ENCODE data around the gene CEACAM21. TPM values are rescaled to one million over a fixed set of nuclear protein-coding genes. Genes with fewer than 3 reads are reported as not detected.

The CEACAM21 gene
- polyA plus RNA-seq, 3 donors, result 2.1 to 6.4 (median 4.1) TPM

- TF ChIP-seq CTCF (IDR thresholded peaks at IDR 0.05), result no peak
- H3K4me3 Mint-ChIP-seq, result no peak overlapping the region
- H3K27ac Mint-ChIP-seq, result no peak overlapping the region
- Histone ChIP-seq H3K79me2 (ENCODE audit: insufficient read depth, low read length) (no peaks in the 10 kb centered on the region), H3K4me1 (ENCODE audit: control insufficient read depth in 1 of 2, insufficient read depth in 2 of 2, low read length in 2 of 2) (peaks cover 7 to 10% of the 10 kb centered on the region in 2 donors), H3K4me2 (replicated peaks; ENCODE audit: extremely low read depth, low read length, poor library complexity, severe bottlenecking) (no peak overlapping the region), H2AFZ (ENCODE audit: insufficient read depth, low read depth, low read length, poor library complexity, severe bottlenecking) (no peak overlapping the region), H3K9ac (ENCODE audit: insufficient read depth, low read length, poor library complexity, severe bottlenecking) (no peak overlapping the region), H3K4me3 (replicated peaks in 1 of 3; ENCODE audit: low read depth in 2 of 3, low read length in 3 of 3) (no peak overlapping the region), H3K9me3 (replicated peaks in 1 of 2; ENCODE audit: control insufficient read depth in 1 of 2, insufficient read depth in 1 of 2, low read length in 2 of 2) (no peaks in the 10 kb centered on the region), H3K27ac (ENCODE audit: low read depth in 1 of 2, low read length in 2 of 2) (no peak overlapping the region), H3K27me3 (ENCODE audit: control insufficient read depth in 2 of 2, insufficient read depth in 2 of 2, low read length in 2 of 2) (peaks cover 15 to 30% of the 10 kb centered on the region in 2 donors), H4K20me1 (ENCODE audit: insufficient read depth, low read length) (no peaks in the 10 kb centered on the region), H3K36me3 (replicated peaks in 1 of 2; ENCODE audit: control insufficient read depth in 1 of 2, insufficient read depth in 2 of 2, low read length in 2 of 2) (no peaks in the 10 kb centered on the region)
- intact Hi-C loops (cut with micrococcal nuclease), result loop anchor here (1.0 to 10.0 kb wide), 5 partner anchors 32 to 121 kb away; no protein-coding TSS in a partner anchor
- peaks cover 24 to 33% (median 24%) of the 10 kb centered on the region in 3 donors for H3K27me3 Mint-ChIP-seq (ENCODE audit: low read depth in 3 of 3)
- 87% methylated on average over 10 of the region's 11 CpGs for WGBS (ENCODE audit: insufficient coverage)
- H3K4me1 Mint-ChIP-seq, result peaks cover 7% of the 10 kb centered on the region
- H3K9me3 Mint-ChIP-seq, result peaks cover 0 to 4% (median 1%) of the 10 kb centered on the region in 7 donors
- H3K36me3 Mint-ChIP-seq, result peaks cover under 1 to 6% of the 10 kb centered on the region in 2 donors
- no peak for DNase-seq
Measured at GRCh38 chr19:41569481-41570150, 6.3 kb upstream of the CEACAM21 start.

GRCh38 chr19:41570179-41570578 is 5.8 kb upstream of the CEACAM21 start:
- no peaks in the 10 kb centered on the region for H3K79me2 ChIP-seq (ENCODE audit: insufficient read depth, low read length)
- no peak overlapping the region for H3K4me2 ChIP-seq (replicated peaks; ENCODE audit: extremely low read depth, low read length, poor library complexity, severe bottlenecking)
- Mint-ChIP-seq H3K9me3 (peaks cover 0 to 2% (median 0%) of the 10 kb centered on the region in 7 donors), H3K27me3 (ENCODE audit: low read depth in 3 of 3) (peaks cover 18 to 28% (median 18%) of the 10 kb centered on the region in 3 donors), H3K4me3 (no peak overlapping the region), H3K36me3 (peaks cover 0 to 5% of the 10 kb centered on the region in 2 donors), H3K4me1 (peaks cover 3% of the 10 kb centered on the region), H3K27ac (no peak overlapping the region)
- no peaks in the 10 kb centered on the region for H4K20me1 ChIP-seq (ENCODE audit: insufficient read depth, low read length)
- no CpG with 5 or more reads among the region's 3 CpGs for WGBS (ENCODE audit: insufficient coverage)
- no peak overlapping the region for H2AFZ ChIP-seq (ENCODE audit: insufficient read depth, low read depth, low read length, poor library complexity, severe bottlenecking)
- no peak for DNase-seq
- intact Hi-C loops (cut with micrococcal nuclease), result loop anchor here (1.0 to 5.0 kb wide), 3 partner anchors 33 to 121 kb away; no protein-coding TSS in a partner anchor
- peaks cover 2 to 4% of the 10 kb centered on the region in 2 donors for H3K4me1 ChIP-seq (ENCODE audit: control insufficient read depth in 1 of 2, insufficient read depth in 2 of 2, low read length in 2 of 2)
- no peaks in the 10 kb centered on the region for H3K9me3 ChIP-seq (replicated peaks in 1 of 2; ENCODE audit: control insufficient read depth in 1 of 2, insufficient read depth in 1 of 2, low read length in 2 of 2)
- no peak overlapping the region for H3K4me3 ChIP-seq (replicated peaks in 1 of 3; ENCODE audit: low read depth in 2 of 3, low read length in 3 of 3)
- H3K9ac ChIP-seq (ENCODE audit: insufficient read depth, low read length, poor library complexity, severe bottlenecking), result no peak overlapping the region
- no peak for TF ChIP-seq CTCF (IDR thresholded peaks at IDR 0.05)
- no peak overlapping the region for H3K27ac ChIP-seq (ENCODE audit: low read depth in 1 of 2, low read length in 2 of 2)
- H3K27me3 ChIP-seq (ENCODE audit: control insufficient read depth in 2 of 2, insufficient read depth in 2 of 2, low read length in 2 of 2), result peaks cover 10 to 25% of the 10 kb centered on the region in 2 donors
- H3K36me3 ChIP-seq (replicated peaks in 1 of 2; ENCODE audit: control insufficient read depth in 1 of 2, insufficient read depth in 2 of 2, low read length in 2 of 2), result no peaks in the 10 kb centered on the region
